Measurements from ENCODE around the gene LHPP.
A peak's percentile ranks its signal among the peaks of the same experiment; 100 is the strongest.

Gene LHPP

GRCh38 chr10:124530816-124531215 is 69.2 kb downstream of the LHPP start:
- Histone ChIP-seq H3K36me3 (replicated peaks) (no peaks in the 10 kb centered on the region), H3K27ac (no peak overlapping the region), H3K27me3 (replicated peaks) (no peaks in the 10 kb centered on the region), H3K4me3 (ENCODE audit: low read depth, low read length) (no peak overlapping the region)
- no peak for DNase-seq
- in situ Hi-C loops (cut with HindIII; ENCODE audit: low pct_ligation_motif_present, low sequenced_read_pairs): no loop called here
- TF ChIP-seq CTCF (IDR thresholded peaks at IDR 0.05; ENCODE audit: low read depth, low read length, missing control alignments): no peak

GRCh38 chr10:124532106-124532641 is 70.6 kb downstream of the LHPP start:
- H3K4me3 ChIP-seq (ENCODE audit: low read depth, low read length): no peak overlapping the region
- DNase-seq: no peak
- no peaks in the 10 kb centered on the region for H3K36me3 ChIP-seq (replicated peaks)
- in situ Hi-C loops (cut with HindIII; ENCODE audit: low pct_ligation_motif_present, low sequenced_read_pairs): no loop called here
- no peak overlapping the region for H3K27ac ChIP-seq
- H3K27me3 ChIP-seq (replicated peaks): no peaks in the 10 kb centered on the region
- peak; percentile 67 for TF ChIP-seq CTCF (IDR thresholded peaks at IDR 0.05; ENCODE audit: low read depth, low read length, missing control alignments)

- Histone ChIP-seq H3K27me3 (replicated peaks) (no peaks in the 10 kb centered on the region), H3K36me3 (replicated peaks) (no peaks in the 10 kb centered on the region), H3K27ac (no peak overlapping the region), H3K4me3 (ENCODE audit: low read depth, low read length) (no peak overlapping the region)
- in situ Hi-C loops (cut with HindIII; ENCODE audit: low pct_ligation_motif_present, low sequenced_read_pairs): no loop called here
- TF ChIP-seq CTCF (IDR thresholded peaks at IDR 0.05; ENCODE audit: low read depth, low read length, missing control alignments): no peak
- no peak for DNase-seq
Measured at GRCh38 chr10:124532788-124533187, 71.2 kb downstream of the LHPP start.

GRCh38 chr10:124533266-124533665 is 71.6 kb downstream of the LHPP start:
- Histone ChIP-seq H3K36me3 (replicated peaks) (no peaks in the 10 kb centered on the region), H3K27ac (no peak overlapping the region), H3K4me3 (ENCODE audit: low read depth, low read length) (no peak overlapping the region), H3K27me3 (replicated peaks) (no peaks in the 10 kb centered on the region)
- in situ Hi-C loops (cut with HindIII; ENCODE audit: low pct_ligation_motif_present, low sequenced_read_pairs): no loop called here
- no peak for TF ChIP-seq CTCF (IDR thresholded peaks at IDR 0.05; ENCODE audit: low read depth, low read length, missing control alignments)
- no peak for DNase-seq

GRCh38 chr10:124534231-124534798 is 72.7 kb downstream of the LHPP start:
- Histone ChIP-seq H3K27ac (no peak overlapping the region), H3K4me3 (ENCODE audit: low read depth, low read length) (no peak overlapping the region), H3K36me3 (replicated peaks) (no peaks in the 10 kb centered on the region), H3K27me3 (replicated peaks) (no peaks in the 10 kb centered on the region)
- in situ Hi-C loops (cut with HindIII; ENCODE audit: low pct_ligation_motif_present, low sequenced_read_pairs): no loop called here
- peak; percentile 77 for TF ChIP-seq CTCF (IDR thresholded peaks at IDR 0.05; ENCODE audit: low read depth, low read length, missing control alignments)
- no peak for DNase-seq
